ENCODE data around the gene MCTP1. TPM values are rescaled to one million over a fixed set of nuclear protein-coding genes. Genes with fewer than 3 reads are reported as not detected.

MCTP1 gene
- total and polyA plus RNA-seq, 10 of the 15 experiments (the other 5 are each of a cell fraction or from before 2014, with no cell fraction given), result 12.6 to 45.9 (median 18.8) TPM

DNA sequence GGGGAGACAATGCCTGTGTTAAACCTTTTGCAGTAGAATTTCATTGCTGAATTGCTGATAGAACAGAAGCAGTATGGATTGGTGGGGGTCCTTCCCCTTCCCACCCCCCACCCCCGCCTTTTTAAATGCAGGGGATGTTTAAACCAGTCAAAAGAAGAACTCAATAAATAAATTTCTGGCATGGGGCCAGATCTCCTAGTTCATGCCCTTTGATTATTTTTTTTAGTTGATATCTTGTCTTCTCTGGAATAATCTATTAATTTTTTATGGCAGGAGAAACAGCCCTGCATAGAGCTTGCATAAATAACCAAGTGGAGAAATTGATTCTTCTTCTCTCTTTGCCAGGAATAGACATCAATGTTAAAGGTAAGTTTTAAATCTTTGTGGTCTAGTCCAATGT, 593.6 kb downstream of the MCTP1 start:
- no peak overlapping the region for H3K4me2 ChIP-seq (ENCODE audit: control insufficient read depth, insufficient read depth)
- H3K79me2 ChIP-seq (ENCODE audit: control insufficient read depth, insufficient read depth, low read length), result no peaks in the 10 kb centered on the region
- no peaks in the 10 kb centered on the region for H4K20me1 ChIP-seq (ENCODE audit: control insufficient read depth, insufficient read depth)
- H2AFZ ChIP-seq (ENCODE audit: control insufficient read depth, low read depth, low read length), result no peak overlapping the region
- no peak overlapping the region for H3K27ac ChIP-seq (ENCODE audit: control insufficient read depth, insufficient read depth)
- intact Hi-C loops (cut with micrococcal nuclease; ENCODE audit: unreplicated experiment) (no loop called here), in situ Hi-C loops (cut with MboI) (loop anchor here (25.0 kb wide), 1 partner anchor 1104 kb away; the partner anchor contains the start of genes NR2F1 and NR2F1-AS1)
- ChIA-PET CTCF (interaction anchor here (0.6 to 5.3 kb wide), 3 partner anchors 47 to 167 kb away, joined by 3 to 28 read pairs (median 4); no protein-coding TSS in a partner anchor), POLR2A (interaction anchor here (1.0 kb wide), 1 partner anchor 76 kb away, joined by 5 read pairs; no protein-coding TSS in a partner anchor), RAD21 (ENCODE audit: unreplicated experiment) (interaction anchor here (0.8 to 1.0 kb wide), 4 partner anchors 12 to 167 kb away, joined by 3 to 5 read pairs (median 3); no protein-coding TSS in a partner anchor), SMC1A (ENCODE audit: uncharacterized antibody, unreplicated experiment) (interaction anchor here (0.7 to 1.4 kb wide), 2 partner anchors 47 to 167 kb away, joined by 3 to 10 read pairs; no protein-coding TSS in a partner anchor)
- no TSS peak for BruUV-seq (replicated peaks)
- 91% methylated on average over 1 of the region's 1 CpG for WGBS (ENCODE audit: insufficient coverage, insufficient replicate concordance, low lambda C conversion rate, missing lambda C conversion rate)
- no peak overlapping the region for H3K4me3 ChIP-seq
- no peaks in the 10 kb centered on the region for H3K27me3 ChIP-seq (replicated peaks in 1 of 2; ENCODE audit: control insufficient read depth in 2 of 2, insufficient read depth in 2 of 2, low read length in 1 of 2)
- no peaks in the 10 kb centered on the region for H3K9me3 ChIP-seq (replicated peaks; ENCODE audit: control insufficient read depth, insufficient read depth, low read length)
- no peak overlapping the region for H3K9ac ChIP-seq (ENCODE audit: control insufficient read depth, insufficient read depth, low read length)
- no peaks in the 10 kb centered on the region for H3K4me1 ChIP-seq (ENCODE audit: control insufficient read depth, insufficient read depth, low read length)
- TF ChIP-seq, protein P1, sequence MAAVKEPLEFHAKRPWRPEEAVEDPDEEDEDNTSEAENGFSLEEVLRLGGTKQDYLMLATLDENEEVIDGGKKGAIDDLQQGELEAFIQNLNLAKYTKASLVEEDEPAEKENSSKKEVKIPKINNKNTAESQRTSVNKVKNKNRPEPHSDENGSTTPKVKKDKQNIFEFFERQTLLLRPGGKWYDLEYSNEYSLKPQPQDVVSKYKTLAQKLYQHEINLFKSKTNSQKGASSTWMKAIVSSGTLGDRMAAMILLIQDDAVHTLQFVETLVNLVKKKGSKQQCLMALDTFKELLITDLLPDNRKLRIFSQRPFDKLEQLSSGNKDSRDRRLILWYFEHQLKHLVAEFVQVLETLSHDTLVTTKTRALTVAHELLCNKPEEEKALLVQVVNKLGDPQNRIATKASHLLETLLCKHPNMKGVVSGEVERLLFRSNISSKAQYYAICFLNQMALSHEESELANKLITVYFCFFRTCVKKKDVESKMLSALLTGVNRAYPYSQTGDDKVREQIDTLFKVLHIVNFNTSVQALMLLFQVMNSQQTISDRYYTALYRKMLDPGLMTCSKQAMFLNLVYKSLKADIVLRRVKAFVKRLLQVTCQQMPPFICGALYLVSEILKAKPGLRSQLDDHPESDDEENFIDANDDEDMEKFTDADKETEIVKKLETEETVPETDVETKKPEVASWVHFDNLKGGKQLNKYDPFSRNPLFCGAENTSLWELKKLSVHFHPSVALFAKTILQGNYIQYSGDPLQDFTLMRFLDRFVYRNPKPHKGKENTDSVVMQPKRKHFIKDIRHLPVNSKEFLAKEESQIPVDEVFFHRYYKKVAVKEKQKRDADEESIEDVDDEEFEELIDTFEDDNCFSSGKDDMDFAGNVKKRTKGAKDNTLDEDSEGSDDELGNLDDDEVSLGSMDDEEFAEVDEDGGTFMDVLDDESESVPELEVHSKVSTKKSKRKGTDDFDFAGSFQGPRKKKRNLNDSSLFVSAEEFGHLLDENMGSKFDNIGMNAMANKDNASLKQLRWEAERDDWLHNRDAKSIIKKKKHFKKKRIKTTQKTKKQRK (IDR thresholded peaks at IDR 0.05; ENCODE audit: low read depth, low read length), result no peak
- peak; percentile 25 for TF ChIP-seq SMAD1 (IDR thresholded peaks at IDR 0.05; ENCODE audit: low read depth, partially characterized antibody)
- FAIRE-seq (no peak), DNase-seq (ENCODE audit: low read depth, low spot score) (no peak), ATAC-seq (no peak)
- H3K36me3 ChIP-seq (ENCODE audit: control insufficient read depth in 2 of 2, insufficient read depth in 2 of 2, low read length in 1 of 2), result no peaks in the 10 kb centered on the region; a peak in 2 of 4 replicates

Measured in GM12878 (cell line).